ENCODE data around the gene UBXN1. TPM values are rescaled to one million over a fixed set of nuclear protein-coding genes. Genes with fewer than 3 reads are reported as not detected.

Gene UBXN1
- total RNA-seq, 5 donors from 2014 or later (not counting 1 experiment from before 2014, with no cell fraction given), result 180 to 199 (median 196) TPM

DNA sequence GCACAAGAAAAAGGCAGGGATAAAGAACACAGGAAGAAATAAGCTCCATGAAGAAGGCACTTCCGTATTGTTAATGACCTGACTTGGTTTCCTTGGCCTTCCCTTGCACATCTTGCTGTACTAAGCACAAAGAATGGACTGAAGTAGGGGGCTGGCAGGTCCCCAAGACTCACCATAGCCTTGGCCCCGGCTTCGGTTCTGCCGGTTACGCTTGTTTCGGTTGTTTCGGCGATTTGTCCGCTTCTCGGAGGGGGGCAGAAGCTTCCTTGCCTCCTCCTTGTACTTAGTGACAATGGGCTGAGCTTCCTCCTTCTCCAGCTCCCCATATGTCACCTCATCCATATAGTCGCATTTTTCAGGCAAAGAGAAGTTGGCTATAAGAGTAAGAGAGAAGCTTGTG, 37.9 kb upstream of the UBXN1 start:
- peaks cover 0 to 2% of the 10 kb centered on the region in 2 experiments for H3K4me1 ChIP-seq (ENCODE audit: control insufficient read depth in 1 of 2, extremely low read depth in 1 of 2, insufficient read depth in 2 of 2, low read length in 2 of 2)
- ATAC-seq (replicated peaks in 1 of 4) (no peak), DNase-seq (no peak)
- CTCF ChIA-PET, result no interaction called here
- Mint-ChIP-seq H3K27ac (no peak overlapping the region), H3K9me3 (no peaks in the 10 kb centered on the region), H3K36me3 (peaks cover 63% of the 10 kb centered on the region), H3K4me1 (peaks cover 36 to 64% (median 58%) of the 10 kb centered on the region in 3 donors), H3K27me3 (no peaks in the 10 kb centered on the region), H3K4me3 (no peak overlapping the region)
- no peaks in the 10 kb centered on the region for H3K27me3 ChIP-seq (replicated peaks in 1 of 2; ENCODE audit: control insufficient read depth in 2 of 2, extremely low read depth in 1 of 2, insufficient read depth in 2 of 2, low read length in 1 of 2)
- 98% methylated on average over 10 of the region's 11 CpGs for WGBS (ENCODE audit: insufficient coverage)
- H3K36me3 ChIP-seq (ENCODE audit: control insufficient read depth in 2 of 2, extremely low read depth in 1 of 2, insufficient read depth in 1 of 2, low read length in 1 of 2), result peaks cover 12 to 96% of the 10 kb centered on the region in 2 donors
- H3K4me3 ChIP-seq (ENCODE audit: control insufficient read depth in 1 of 2, extremely low read depth in 1 of 2, low read length in 1 of 2), result no peak overlapping the region
- POLR2A ChIA-PET, result interaction anchor here in 1 of 2 donors (1.0 kb wide), 1 partner anchor 23 kb away, joined by 5 read pairs; no protein-coding TSS in a partner anchor
- H3K27ac ChIP-seq (ENCODE audit: low read length), result no peak overlapping the region
- H3K9me3 ChIP-seq, result no peaks in the 10 kb centered on the region

DNA sequence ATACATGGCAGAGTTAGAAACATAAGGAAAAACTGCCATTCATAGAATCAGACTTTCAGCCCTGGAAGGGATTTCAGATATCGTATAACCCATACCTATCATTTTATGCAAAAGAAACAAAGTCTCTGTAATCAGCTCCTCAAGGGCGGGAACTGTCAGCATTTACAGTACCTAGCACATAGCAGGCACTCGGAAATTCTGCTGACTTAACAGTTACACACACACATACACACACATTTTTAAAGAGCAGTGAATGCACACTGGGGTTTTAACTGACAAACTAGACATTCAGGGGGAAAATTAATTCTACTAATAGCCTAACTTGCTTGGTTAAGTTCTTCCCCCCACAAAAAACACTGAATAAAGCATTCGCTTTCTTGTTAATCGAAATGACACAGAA, 37.3 kb upstream of the UBXN1 start:
- peaks cover 36 to 58% (median 53%) of the 10 kb centered on the region in 3 donors for H3K4me1 Mint-ChIP-seq
- no peak overlapping the region for H3K27ac ChIP-seq (ENCODE audit: low read length)

DNA sequence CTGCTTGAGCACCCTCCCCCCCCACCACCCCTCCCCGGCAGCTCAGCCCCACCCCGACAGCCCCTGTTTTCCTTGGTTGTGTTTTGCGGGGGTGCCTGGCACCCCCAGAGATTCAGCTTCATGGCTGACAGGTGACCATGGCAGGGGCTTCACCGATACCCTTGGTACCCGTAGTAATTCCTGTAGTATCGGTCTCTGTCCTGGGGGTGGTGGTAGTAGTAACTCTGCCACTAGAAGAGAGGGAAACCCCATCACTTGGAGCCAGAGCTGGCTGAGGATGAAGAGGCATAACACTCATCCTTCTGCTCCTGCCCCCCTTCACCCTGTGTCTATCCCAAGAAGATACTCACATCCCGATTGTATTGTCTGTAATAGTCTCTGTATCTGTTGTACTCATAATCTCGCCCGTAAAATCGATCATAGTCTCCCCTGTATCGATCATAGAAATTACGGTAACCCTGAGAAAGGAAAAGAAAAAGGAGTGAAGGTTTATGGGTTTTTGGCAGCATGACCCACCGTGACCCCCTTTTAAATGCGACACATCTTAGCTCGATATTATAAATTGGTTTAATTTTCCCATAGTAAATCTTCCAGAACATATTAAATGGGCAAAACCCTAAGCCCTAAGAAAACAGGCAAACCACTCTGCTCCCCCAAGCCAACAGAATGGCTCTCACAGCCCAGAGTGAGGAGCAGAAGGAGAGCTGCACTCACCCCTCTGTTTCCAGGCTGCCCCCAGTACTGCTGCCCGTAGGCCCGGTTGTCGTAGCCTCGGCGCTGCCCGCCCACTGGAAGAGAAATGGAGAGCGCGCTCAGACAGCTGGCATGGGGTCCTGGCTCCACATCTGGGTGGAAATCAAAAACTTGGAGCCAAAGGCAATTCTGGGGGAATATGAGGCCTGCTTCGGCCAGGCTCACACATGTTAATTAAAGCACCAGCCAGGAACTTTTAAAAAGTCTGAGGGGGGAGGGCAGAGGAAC, 36.6 kb upstream of the UBXN1 start:
- CTCF ChIA-PET, result interaction anchor here (0.6 to 0.7 kb wide), 2 partner anchors 19 to 1590 kb away, joined by 4 read pairs; partner anchors contain the start of gene ESRRA (in 1 of the 2)
- H3K4me1 ChIP-seq (ENCODE audit: control insufficient read depth in 1 of 2, extremely low read depth in 1 of 2, insufficient read depth in 2 of 2, low read length in 2 of 2), result peaks cover 0 to 3% of the 10 kb centered on the region in 2 experiments
- no peaks in the 10 kb centered on the region for H3K27me3 ChIP-seq (replicated peaks in 1 of 2; ENCODE audit: control insufficient read depth in 2 of 2, extremely low read depth in 1 of 2, insufficient read depth in 2 of 2, low read length in 1 of 2)
- DNase-seq, result no peak
- Mint-ChIP-seq H3K36me3 (peaks cover 57% of the 10 kb centered on the region), H3K9me3 (no peaks in the 10 kb centered on the region), H3K4me1 (peaks cover 37 to 57% (median 49%) of the 10 kb centered on the region in 3 donors), H3K4me3 (no peak overlapping the region), H3K27ac (peak overlapping the region; percentile 5 to 34), H3K27me3 (no peaks in the 10 kb centered on the region)
- WGBS (ENCODE audit: insufficient coverage), result 97% methylated on average over 15 of the region's 24 CpGs
- H3K4me3 ChIP-seq (ENCODE audit: control insufficient read depth in 1 of 2, extremely low read depth in 1 of 2, low read length in 1 of 2), result no peak overlapping the region
- H3K9me3 ChIP-seq, result no peaks in the 10 kb centered on the region
- H3K27ac ChIP-seq (ENCODE audit: low read length), result no peak overlapping the region
- ATAC-seq (replicated peaks in 1 of 4), result no peak
- H3K36me3 ChIP-seq (ENCODE audit: control insufficient read depth in 2 of 2, extremely low read depth in 1 of 2, insufficient read depth in 1 of 2, low read length in 1 of 2), result peaks cover 12 to 92% of the 10 kb centered on the region in 2 donors
- POLR2A ChIA-PET, result interaction anchor here (0.9 to 1.0 kb wide), 2 partner anchors 22 to 126 kb away, joined by 3 to 5 read pairs; no protein-coding TSS in a partner anchor

More for the DNA sequence above, 37.3 kb upstream of the UBXN1 start:
- Mint-ChIP-seq H3K27me3 (no peaks in the 10 kb centered on the region), H3K36me3 (peaks cover 57% of the 10 kb centered on the region), H3K27ac (peak overlapping the region; percentile 58 to 59), H3K9me3 (no peaks in the 10 kb centered on the region), H3K4me3 (no peak overlapping the region)
- ChIA-PET POLR2A (interaction anchor here in 1 of 2 donors (1.0 kb wide), 1 partner anchor 23 kb away, joined by 5 read pairs; no protein-coding TSS in a partner anchor), CTCF (interaction anchor here in 1 of 2 donors (0.7 kb wide), 1 partner anchor 1589 kb away, joined by 4 read pairs; the partner anchor contains the start of gene ESRRA)
- Histone ChIP-seq H3K36me3 (ENCODE audit: control insufficient read depth in 2 of 2, extremely low read depth in 1 of 2, insufficient read depth in 1 of 2, low read length in 1 of 2) (peaks cover 12 to 95% of the 10 kb centered on the region in 2 donors), H3K9me3 (no peaks in the 10 kb centered on the region), H3K4me3 (ENCODE audit: control insufficient read depth in 1 of 2, extremely low read depth in 1 of 2, low read length in 1 of 2) (no peak overlapping the region), H3K27me3 (replicated peaks in 1 of 2; ENCODE audit: control insufficient read depth in 2 of 2, extremely low read depth in 1 of 2, insufficient read depth in 2 of 2, low read length in 1 of 2) (no peaks in the 10 kb centered on the region), H3K4me1 (ENCODE audit: control insufficient read depth in 1 of 2, extremely low read depth in 1 of 2, insufficient read depth in 2 of 2, low read length in 2 of 2) (peaks cover 0 to 2% of the 10 kb centered on the region in 2 experiments)
- no peak for DNase-seq
- ATAC-seq (replicated peaks in 1 of 4), result no peak
- WGBS (ENCODE audit: insufficient coverage), result 40% methylated on average over 1 of the region's 5 CpGs

DNA sequence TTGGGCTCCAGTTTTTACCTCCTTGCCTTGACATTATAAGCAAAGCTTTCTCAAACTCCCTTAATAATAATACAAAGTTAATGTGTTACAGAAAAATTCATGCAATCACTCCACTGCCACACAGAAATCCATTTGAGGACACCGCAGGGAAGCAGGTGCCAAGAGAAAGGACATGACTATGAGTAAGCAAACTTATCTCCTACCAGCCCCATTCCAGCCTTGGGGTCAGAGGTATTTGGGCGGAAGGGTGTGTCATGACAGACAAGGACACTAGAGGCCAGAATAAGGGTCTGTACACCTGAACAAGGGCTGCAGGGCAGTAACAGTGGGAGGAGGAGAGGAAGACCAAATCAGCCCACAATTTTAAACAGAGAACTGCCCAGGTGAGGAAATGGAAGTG, 34.5 kb upstream of the UBXN1 start:
- peaks cover 12 to 73% of the 10 kb centered on the region in 2 donors for H3K36me3 ChIP-seq (ENCODE audit: control insufficient read depth in 2 of 2, extremely low read depth in 1 of 2, insufficient read depth in 1 of 2, low read length in 1 of 2)
- no peaks in the 10 kb centered on the region for H3K9me3 ChIP-seq
- H3K4me3 ChIP-seq (ENCODE audit: control insufficient read depth in 1 of 2, extremely low read depth in 1 of 2, low read length in 1 of 2), result no peak overlapping the region
- peaks cover 57 to 68% (median 58%) of the 10 kb centered on the region in 3 donors for H3K4me1 Mint-ChIP-seq
- no peak overlapping the region for H3K4me3 Mint-ChIP-seq
- H3K27ac Mint-ChIP-seq, result peak overlapping the region; percentile 84 to 89
- H3K9me3 Mint-ChIP-seq, result no peaks in the 10 kb centered on the region
- H3K4me1 ChIP-seq (ENCODE audit: control insufficient read depth in 1 of 2, extremely low read depth in 1 of 2, insufficient read depth in 2 of 2, low read length in 2 of 2), result peaks cover 8 to 19% of the 10 kb centered on the region in 2 experiments
- POLR2A ChIA-PET, result interaction anchor here in 1 of 2 donors (0.6 kb wide), 1 partner anchor 160 kb away, joined by 10 read pairs; no protein-coding TSS in a partner anchor
- peaks cover 50% of the 10 kb centered on the region for H3K36me3 Mint-ChIP-seq
- no peak for ATAC-seq (replicated peaks in 1 of 4)
- no peaks in the 10 kb centered on the region for H3K27me3 ChIP-seq (replicated peaks in 1 of 2; ENCODE audit: control insufficient read depth in 2 of 2, extremely low read depth in 1 of 2, insufficient read depth in 2 of 2, low read length in 1 of 2)
- no peak for DNase-seq
- no CpG with 5 or more reads among the region's 2 CpGs for WGBS (ENCODE audit: insufficient coverage)
- H3K27ac ChIP-seq (ENCODE audit: low read length), result peak overlapping the region; percentile 18
- H3K27me3 Mint-ChIP-seq, result no peaks in the 10 kb centered on the region
- CTCF ChIA-PET, result interaction anchor here in 1 of 2 donors (0.6 kb wide), 2 partner anchors 105 to 113 kb away, joined by 3 to 4 read pairs; no protein-coding TSS in a partner anchor

DNA sequence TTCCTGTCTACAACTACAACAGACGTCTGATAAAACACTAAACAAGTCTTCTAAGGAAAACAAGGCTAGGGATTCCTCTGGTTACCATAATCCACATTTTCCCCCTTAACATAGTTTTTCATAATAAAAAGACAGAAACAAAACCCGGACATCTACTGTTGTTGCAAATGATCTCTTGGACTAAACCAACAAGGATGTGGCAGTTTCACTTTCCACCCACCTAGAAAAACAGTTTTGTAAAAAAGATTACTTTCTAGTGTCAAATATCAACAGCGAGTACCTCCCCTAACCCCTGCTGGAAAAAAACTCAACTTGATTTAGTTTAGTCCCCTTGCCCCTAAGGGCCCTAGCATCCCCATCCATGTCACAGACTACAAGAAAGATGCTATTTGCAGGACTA, 34.0 kb upstream of the UBXN1 start:
- peak overlapping the region; percentile 84 to 89 for H3K27ac Mint-ChIP-seq
- Histone ChIP-seq H3K4me3 (ENCODE audit: control insufficient read depth in 1 of 2, extremely low read depth in 1 of 2, low read length in 1 of 2) (no peak overlapping the region), H3K27ac (ENCODE audit: low read length) (peak overlapping the region; percentile 18), H3K27me3 (replicated peaks in 1 of 2; ENCODE audit: control insufficient read depth in 2 of 2, extremely low read depth in 1 of 2, insufficient read depth in 2 of 2, low read length in 1 of 2) (no peaks in the 10 kb centered on the region), H3K36me3 (ENCODE audit: control insufficient read depth in 2 of 2, extremely low read depth in 1 of 2, insufficient read depth in 1 of 2, low read length in 1 of 2) (peaks cover 12 to 68% of the 10 kb centered on the region in 2 donors), H3K4me1 (ENCODE audit: control insufficient read depth in 1 of 2, extremely low read depth in 1 of 2, insufficient read depth in 2 of 2, low read length in 2 of 2) (peaks cover 11 to 24% of the 10 kb centered on the region in 2 experiments), H3K9me3 (no peaks in the 10 kb centered on the region)
- ChIA-PET CTCF (interaction anchor here in 1 of 2 donors (1.0 kb wide), 1 partner anchor 12 kb away, joined by 4 read pairs; no protein-coding TSS in a partner anchor), POLR2A (no interaction called here)
- ATAC-seq (replicated peaks in 1 of 4) (no peak), DNase-seq (no peak)
- 60% methylated on average over 1 of the region's 3 CpGs for WGBS (ENCODE audit: insufficient coverage)
- H3K27me3 Mint-ChIP-seq, result no peaks in the 10 kb centered on the region
- H3K4me1 Mint-ChIP-seq, result peaks cover 58 to 69% (median 60%) of the 10 kb centered on the region in 3 donors
- no peaks in the 10 kb centered on the region for H3K9me3 Mint-ChIP-seq
- H3K4me3 Mint-ChIP-seq, result peak overlapping the region in 1 of 3 donors; percentile 31
- H3K36me3 Mint-ChIP-seq, result peaks cover 45% of the 10 kb centered on the region

DNA sequence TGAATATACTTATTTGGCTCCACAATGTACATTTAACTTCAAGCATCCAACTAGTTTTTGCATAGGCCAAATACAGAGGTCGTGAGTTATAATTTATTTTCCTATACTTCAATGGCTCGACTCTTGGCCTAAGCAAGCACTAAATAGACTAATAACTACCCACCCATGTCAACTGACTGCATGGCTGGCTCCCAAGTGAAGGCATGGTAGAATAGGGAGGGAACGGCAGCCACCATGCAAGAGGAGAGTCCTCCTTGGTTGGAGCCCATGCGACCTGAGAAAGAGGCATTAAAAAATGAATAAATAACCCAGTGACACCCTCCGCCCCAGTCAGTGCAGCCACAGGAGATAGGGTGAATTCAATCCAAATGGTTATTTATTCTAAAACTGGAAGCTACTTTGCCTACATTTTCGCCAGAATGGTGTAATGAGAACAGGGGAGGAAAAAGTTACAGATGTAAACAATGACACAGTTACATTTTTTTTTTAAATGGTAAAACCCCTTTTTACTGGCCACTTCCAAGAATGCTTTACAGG, 33.5 kb upstream of the UBXN1 start:
- H3K9me3 Mint-ChIP-seq, result no peaks in the 10 kb centered on the region
- Histone ChIP-seq H3K27ac (ENCODE audit: low read length) (no peak overlapping the region), H3K4me3 (ENCODE audit: control insufficient read depth in 1 of 2, extremely low read depth in 1 of 2, low read length in 1 of 2) (no peak overlapping the region), H3K9me3 (no peaks in the 10 kb centered on the region), H3K4me1 (ENCODE audit: control insufficient read depth in 1 of 2, extremely low read depth in 1 of 2, insufficient read depth in 2 of 2, low read length in 2 of 2) (peaks cover 11 to 29% of the 10 kb centered on the region in 2 experiments), H3K27me3 (replicated peaks in 1 of 2; ENCODE audit: control insufficient read depth in 2 of 2, extremely low read depth in 1 of 2, insufficient read depth in 2 of 2, low read length in 1 of 2) (no peaks in the 10 kb centered on the region), H3K36me3 (ENCODE audit: control insufficient read depth in 2 of 2, extremely low read depth in 1 of 2, insufficient read depth in 1 of 2, low read length in 1 of 2) (peaks cover 8 to 63% of the 10 kb centered on the region in 2 donors)
- H3K36me3 Mint-ChIP-seq, result peaks cover 44% of the 10 kb centered on the region
- ATAC-seq (replicated peaks in 1 of 4) (no peak), DNase-seq (no peak)
- H3K4me3 Mint-ChIP-seq, result peak overlapping the region in 1 of 3 donors; percentile 2
- 100% methylated on average over 1 of the region's 6 CpGs for WGBS (ENCODE audit: insufficient coverage)
- POLR2A ChIA-PET, result interaction anchor here in 1 of 2 donors (0.9 kb wide), 1 partner anchor 15 kb away, joined by 4 read pairs; the partner anchor contains the start of gene HNRNPUL2
- peaks cover 54 to 72% (median 62%) of the 10 kb centered on the region in 3 donors for H3K4me1 Mint-ChIP-seq
- CTCF ChIA-PET, result interaction anchor here in 1 of 2 donors (1.0 kb wide), 1 partner anchor 12 kb away, joined by 4 read pairs; no protein-coding TSS in a partner anchor
- peak overlapping the region; percentile 84 to 89 for H3K27ac Mint-ChIP-seq
- no peaks in the 10 kb centered on the region for H3K27me3 Mint-ChIP-seq
